Small intestine (tissue), 7 donors: Measurements from ENCODE around the gene HSD11B1. TPM values are rescaled to one million over a fixed set of nuclear protein-coding genes. Genes with fewer than 3 reads are reported as not detected.

Source experiments
- DNase-seq, 2 donors: peaks; one replicate each; pipeline versions ENCODE4 v3.0.0 to v3.0.0-alpha.2; 2013
- FAIRE-seq: peaks from 2 replicates; lab custom pipeline; 2012; peaks lifted over from hg19 to GRCh38; lab: Jason Lieb, UNC
- H3K27ac ChIP-seq, 3 donors: one replicate each; pipeline ENCODE4 v1.5.1; 2013; ENCODE audit warnings: low read length in 2 of 3, mild to moderate bottlenecking in 2 of 3, control low read depth in 1 of 3, inconsistent platforms in 1 of 3, low read depth in 1 of 3, moderate library complexity in 1 of 3
- H3K27me3 ChIP-seq, 3 donors: one replicate each; pipeline ENCODE4 v1.6.1; 2013; ENCODE audit warnings: low read length in 3 of 3, inconsistent platforms in 1 of 3; ENCODE audit not compliant: control insufficient read depth in 3 of 3, insufficient read depth in 3 of 3
- H3K36me3 ChIP-seq, 3 donors: one replicate each; pipeline ENCODE4 v1.6.1; 2013; ENCODE audit warnings: low read length in 3 of 3, inconsistent platforms in 1 of 3, low read depth in 1 of 3, mild to moderate bottlenecking in 1 of 3, moderate library complexity in 1 of 3; ENCODE audit not compliant: control insufficient read depth in 3 of 3, insufficient read depth in 2 of 3
- H3K4me1 ChIP-seq, 3 donors: one replicate each; pipeline ENCODE4 v1.6.1; 2013; ENCODE audit warnings: low read length in 2 of 3, inconsistent platforms in 1 of 3, low read depth in 1 of 3, mild to moderate bottlenecking in 1 of 3, moderate library complexity in 1 of 3; ENCODE audit not compliant: control insufficient read depth in 3 of 3, insufficient read depth in 2 of 3
- H3K4me3 ChIP-seq, 3 donors: one replicate each; pipeline ENCODE4 v1.5.1; 2013; ENCODE audit warnings: low read length in 3 of 3, control low read depth in 1 of 3, inconsistent platforms in 1 of 3, low read depth in 1 of 3, mild to moderate bottlenecking in 1 of 3, moderate library complexity in 1 of 3
- H3K9me3 ChIP-seq, 2 donors: one replicate each; pipeline ENCODE4 v1.6.1; 2013; ENCODE audit warnings: low read depth in 1 of 2, low read length in 1 of 2; ENCODE audit not compliant: control insufficient read depth in 2 of 2, insufficient read depth in 1 of 2
- WGBS, 3 donors: extraction: QIAGEN DNeasy Blood & Tissue Kit; methylation state at CpG; one replicate each; pipeline ENCODE4 v1.1.7; 2013; 5-methylcytosine and 5-hydroxymethylcytosine counted together
- polyA plus RNA-seq, 4 donors: library from polyadenylated mRNA; stranded (reverse) in 3 of 4; unstranded in 1 of 4; fragments of 200-250 nt in 3 of 4; fragments of 120-200 nt in 1 of 4; gene quantifications; one replicate each; pipeline versions ENCODE4 v1.2.1 to v1.2.3, GENCODE V29; 2013
- donor health status: healthy with polysubstance abuse.
- donor health status: control.
- donor health status: control.
- donor health status: Bipolar disorder and iron deficiency.
- donor health status: healthy.

Gene HSD11B1
- polyA plus RNA-seq, 4 donors, result 1.6 to 3.8 TPM; not detected in 2

- peak overlapping the region in 2 of 3 donors; percentile 0 to 60 for H3K27ac ChIP-seq
- 13 to 65% (median 44%) methylated on average over 4 of the region's 4 CpGs for WGBS, 3 donors
Measured at GRCh38 chr1:209780268-209780667, 75.6 kb downstream of the HSD11B1 start.

GRCh38 chr1:209783386-209783785 is 78.7 kb downstream of the HSD11B1 start:
- H3K9me3 ChIP-seq, result peaks cover 0 to 5% of the 10 kb centered on the region in 2 donors
- peaks cover 3 to 65% (median 5%) of the 10 kb centered on the region in 3 donors for H3K4me1 ChIP-seq
- WGBS, 3 donors, result 14 to 42% (median 39%) methylated on average over 6 of the region's 6 CpGs
- H3K4me3 ChIP-seq, result peak overlapping the region in 2 of 3 donors; percentile 77 to 79
- no peaks in the 10 kb centered on the region for H3K27me3 ChIP-seq
- H3K27ac ChIP-seq, result peak overlapping the region in 1 of 3 donors; percentile 94
- DNase-seq (peak in 1 of 2 donors; percentile 69), FAIRE-seq (no peak)
- peaks cover 0 to 21% (median 7%) of the 10 kb centered on the region in 3 donors for H3K36me3 ChIP-seq

More at GRCh38 chr1:209780268-209780667, 75.6 kb downstream of the HSD11B1 start:
- FAIRE-seq, result no peak
- peak; percentile 61 to 81 for DNase-seq
- H3K4me1 ChIP-seq, result peaks cover 3 to 43% (median 5%) of the 10 kb centered on the region in 3 donors
- H3K27me3 ChIP-seq, result no peaks in the 10 kb centered on the region
- H3K36me3 ChIP-seq, result peaks cover 0 to 16% (median 6%) of the 10 kb centered on the region in 3 donors
- H3K4me3 ChIP-seq, result no peak overlapping the region
- peaks cover 0 to 5% of the 10 kb centered on the region in 2 donors for H3K9me3 ChIP-seq

Other genes with a start within 250 kb of the HSD11B1 start
- gene CAMK1G, start 121.1 kb upstream of the HSD11B1 start, polyA plus RNA-seq, result under 1 TPM in 2 of 4 donors, not detected in 2; 0.10 to 0.37 TPM
- gene LAMB3, start 52.4 kb upstream of the HSD11B1 start, polyA plus RNA-seq, result 100 to 1,000 TPM in 1 of 4 donors, 10 to 100 TPM in 3; 33.8 to 218 (median 49.6) TPM
- gene G0S2, start 29.4 kb upstream of the HSD11B1 start, polyA plus RNA-seq, result 100 to 1,000 TPM in 2 of 4 donors, 10 to 100 TPM in 1, 1 to 10 TPM in 1; 6.9 to 310 (median 75.8) TPM
- gene TRAF3IP3, start 51.2 kb downstream of the HSD11B1 start, polyA plus RNA-seq, result 10 to 100 TPM in 1 of 4 donors, 1 to 10 TPM in 3; 1.1 to 20.0 (median 5.8) TPM
- 1 to 10 TPM in 2 of 4 donors, under 1 TPM in 2; 0.45 to 4.6 (median 1.4) TPM for gene C1orf74, start 79.7 kb downstream of the HSD11B1 start, polyA plus RNA-seq
- 10 to 100 TPM; 26.8 to 74.4 (median 32.2) TPM for gene IRF6, start 101.3 kb downstream of the HSD11B1 start, polyA plus RNA-seq
- gene UTP25, start 123.1 kb downstream of the HSD11B1 start, polyA plus RNA-seq, result 1 to 10 TPM in 3 of 4 donors, under 1 TPM in 1; 0.89 to 9.8 (median 2.2) TPM
- under 1 TPM in 2 of 4 donors, not detected in 2; 0.13 TPM for gene SYT14, start 233.4 kb downstream of the HSD11B1 start, polyA plus RNA-seq